Nucleus accumbens (tissue), 56 donors: ENCODE data around the gene KRTAP10-8.
"Not testable (repeated sequence)": the region's sequence is repeated elsewhere in the genome, so short reads cannot be mapped to it uniquely, and the experiment has no call there.

Experiments used
- DNase-seq, 56 donors: peaks; one replicate each; lab custom pipeline; 2025; lab: John Stamatoyannopoulos, UW

KRTAP10-8 gene

GRCh38 chr21:44614961-44615391, 3.1 kb downstream of the KRTAP10-8 start:
- DNase-seq = no peak

GRCh38 chr21:44615466-44615865, 3.6 kb downstream of the KRTAP10-8 start:
- DNase-seq = no peak

GRCh38 chr21:44615911-44616590, 4.2 kb downstream of the KRTAP10-8 start:
- DNase-seq = no peak

- DNase-seq = no peak
Measured at GRCh38 chr21:44616591-44616926, 4.7 kb downstream of the KRTAP10-8 start.

GRCh38 chr21:44617071-44617501, 5.2 kb downstream of the KRTAP10-8 start:
- no peak for DNase-seq

GRCh38 chr21:44618504-44618903, 6.6 kb downstream of the KRTAP10-8 start:
- peak in 1 of 56 donors; percentile 4 for DNase-seq

GRCh38 chr21:44618909-44619308, 7.0 kb downstream of the KRTAP10-8 start:
- DNase-seq = no peak

- no peak for DNase-seq
Measured at GRCh38 chr21:44619886-44620285, 8.0 kb downstream of the KRTAP10-8 start.

- no peak for DNase-seq
Measured at GRCh38 chr21:44623575-44623974, 11.7 kb downstream of the KRTAP10-8 start.

GRCh38 chr21:44625756-44626155, 13.9 kb downstream of the KRTAP10-8 start:
- DNase-seq = no peak

- DNase-seq = no peak
Measured at GRCh38 chr21:44626262-44626661, 14.4 kb downstream of the KRTAP10-8 start.

- DNase-seq = no peak
Measured at GRCh38 chr21:44626673-44627143, 14.8 kb downstream of the KRTAP10-8 start, which contains the start of gene KRTAP10-9. Gene KRTAP10-9, plus strand, starts transcription at chr21:44627093. Its CDS starts 79 bp downstream, at chr21:44627172.

GRCh38 chr21:44627181-44627822, 15.4 kb downstream of the KRTAP10-8 start:
- not testable (repeated sequence) for DNase-seq

- DNase-seq = not testable (repeated sequence)
Measured at GRCh38 chr21:44627831-44628233, 16.0 kb downstream of the KRTAP10-8 start.

- no peak for DNase-seq
Measured at GRCh38 chr21:44628707-44629391, 17.0 kb downstream of the KRTAP10-8 start.

- DNase-seq = no peak
Measured at GRCh38 chr21:44630440-44630839, 18.6 kb downstream of the KRTAP10-8 start.

- DNase-seq = no peak
Measured at GRCh38 chr21:44632067-44632466, 20.2 kb downstream of the KRTAP10-8 start.

GRCh38 chr21:44636209-44637017, 24.5 kb downstream of the KRTAP10-8 start:
- no peak for DNase-seq

- DNase-seq = no peak
Measured at GRCh38 chr21:44637018-44637850, 25.4 kb downstream of the KRTAP10-8 start, which contains the start of gene KRTAP10-10. Gene KRTAP10-10, plus strand, starts transcription at chr21:44637356. Its CDS starts 62 bp downstream, at chr21:44637418.
